DLD1 (cell line): Measurements from ENCODE around the gene SNUPN.
"Not testable (repeated sequence)": the region's sequence is repeated elsewhere in the genome, so short reads cannot be mapped to it uniquely, and the experiment has no call there.

Source experiments
- in situ Hi-C: cut with HindIII; loops from 2 replicates; pipeline ENCODE4 v1.10.0; 2017; ENCODE audit warnings: low sequenced_read_pairs

Gene SNUPN

GRCh38 chr15:75584121-75584520, 41.4 kb downstream of the SNUPN start:
- in situ Hi-C loops = no loop called here

DNA sequence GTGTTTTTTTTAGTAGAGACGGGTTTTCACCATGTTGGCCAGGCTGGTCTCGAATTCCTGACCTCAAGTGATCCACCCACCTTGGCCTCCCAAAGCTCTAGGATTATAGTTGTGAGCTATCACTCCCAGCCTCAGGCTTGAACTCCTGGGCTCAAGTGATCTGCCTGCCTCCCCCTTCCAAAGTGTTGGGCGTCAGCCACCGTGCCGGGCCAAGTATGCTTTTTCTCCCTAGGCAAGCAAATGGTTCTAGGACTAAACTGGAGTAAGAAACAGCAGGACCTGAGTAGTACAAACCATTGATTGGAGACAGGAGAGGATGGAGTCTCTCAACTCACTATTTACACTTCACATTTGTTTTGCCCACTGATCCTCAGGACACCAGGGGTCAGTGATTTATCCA, 41.8 kb downstream of the SNUPN start:
- in situ Hi-C loops = no loop called here

GRCh38 chr15:75582943-75583342, 42.6 kb downstream of the SNUPN start:
- in situ Hi-C loops = not testable (repeated sequence)

DNA sequence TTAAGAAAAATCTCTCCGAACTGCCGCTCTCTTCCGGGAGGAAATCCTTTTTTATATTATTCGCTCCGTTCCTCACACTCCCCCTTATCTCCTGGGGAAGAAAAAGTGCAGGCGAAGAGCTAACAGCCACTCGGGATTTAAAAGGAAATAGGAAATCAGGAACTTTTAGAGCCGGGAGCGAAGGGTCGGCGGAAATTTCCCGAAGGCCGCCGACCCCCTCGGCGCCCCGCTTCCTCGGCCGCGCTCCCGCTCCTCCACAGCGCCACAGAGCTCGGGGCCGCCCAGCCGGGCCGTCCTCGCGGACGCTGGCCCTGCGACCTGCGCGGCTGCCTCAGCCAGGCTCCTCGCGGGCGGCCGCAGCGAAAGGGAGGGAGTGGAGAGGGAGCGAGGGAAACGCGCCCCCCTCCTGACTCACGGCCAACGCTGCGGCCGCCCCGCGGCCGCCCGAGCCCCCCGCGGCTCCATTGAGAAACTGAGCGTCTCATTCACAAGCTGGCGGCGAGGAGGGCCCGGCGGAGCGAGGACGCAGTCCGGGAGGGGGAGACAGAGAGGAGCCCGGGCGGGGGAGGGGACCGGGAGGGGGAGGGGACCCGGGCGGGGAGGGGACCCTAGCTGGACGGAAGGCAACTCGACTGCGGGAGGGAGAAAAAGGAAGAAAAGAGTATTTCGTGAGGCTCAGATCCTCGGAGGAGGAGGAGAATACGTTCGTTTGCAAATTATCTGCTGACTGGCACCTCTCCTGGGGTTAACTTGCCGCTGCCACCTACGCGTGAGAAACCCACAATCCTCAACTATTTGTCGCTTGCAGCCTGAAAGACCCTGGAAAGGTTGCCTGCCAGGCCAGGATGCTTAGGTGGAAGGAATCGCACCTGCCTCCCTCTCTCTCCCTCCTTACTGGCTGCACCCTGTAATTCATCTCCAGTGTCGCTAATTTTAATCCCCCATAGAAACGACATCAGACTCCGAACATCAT, 46.3 kb downstream of the SNUPN start, which contains the start of gene PTPN9:
TSS of gene PTPN9 (minus strand) at position 368 of the 973 bp plus-strand sequence. CDS start 539 bp downstream, outside the sequence.
- in situ Hi-C loops = no loop called here

DNA sequence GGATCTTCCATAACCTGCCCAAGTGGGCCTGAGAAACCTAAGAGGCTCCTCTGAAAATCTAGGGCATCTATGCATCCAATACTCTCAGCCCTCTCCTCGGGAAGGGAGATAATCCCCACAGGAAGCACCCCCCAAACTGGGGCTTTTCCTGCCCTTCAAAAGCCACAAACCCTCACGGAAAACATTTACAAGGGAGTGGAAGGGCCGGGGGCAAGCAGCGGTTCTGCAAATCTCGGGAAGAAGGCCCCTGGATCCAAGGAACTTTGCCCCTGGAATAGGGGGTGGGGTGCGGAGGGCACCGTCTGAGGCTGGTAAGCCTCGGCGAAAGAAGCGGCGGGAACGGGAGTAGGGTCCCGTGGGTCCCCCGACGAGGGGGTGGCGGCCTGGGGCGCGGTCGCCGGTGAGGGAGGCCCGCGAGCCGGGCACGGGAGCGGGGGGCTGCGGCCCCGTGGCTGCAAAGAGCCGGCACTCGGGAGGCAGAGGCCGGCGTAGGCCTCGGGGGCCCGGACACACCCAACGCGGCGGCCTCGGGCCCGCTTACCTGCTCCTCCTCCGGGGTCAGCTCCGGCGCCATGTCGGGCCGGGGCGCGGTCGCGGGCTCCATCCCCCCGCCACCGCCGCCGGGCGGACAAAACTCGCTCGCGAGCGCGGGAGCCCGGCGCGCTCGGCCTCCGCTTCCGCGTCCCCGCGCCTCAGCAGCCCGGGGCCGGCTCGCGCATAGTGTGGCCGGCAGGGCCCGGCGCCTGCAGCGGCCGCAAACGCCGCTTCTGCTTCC, 47.2 kb downstream of the SNUPN start:
- in situ Hi-C loops = no loop called here

GRCh38 chr15:75577401-75578172, 47.9 kb downstream of the SNUPN start:
- in situ Hi-C loops = no loop called here

- in situ Hi-C loops = no loop called here
Observed at GRCh38 chr15:75573648-75574384, 51.7 kb downstream of the SNUPN start.

GRCh38 chr15:75570126-75570845, 55.2 kb downstream of the SNUPN start:
- in situ Hi-C loops = no loop called here

DNA sequence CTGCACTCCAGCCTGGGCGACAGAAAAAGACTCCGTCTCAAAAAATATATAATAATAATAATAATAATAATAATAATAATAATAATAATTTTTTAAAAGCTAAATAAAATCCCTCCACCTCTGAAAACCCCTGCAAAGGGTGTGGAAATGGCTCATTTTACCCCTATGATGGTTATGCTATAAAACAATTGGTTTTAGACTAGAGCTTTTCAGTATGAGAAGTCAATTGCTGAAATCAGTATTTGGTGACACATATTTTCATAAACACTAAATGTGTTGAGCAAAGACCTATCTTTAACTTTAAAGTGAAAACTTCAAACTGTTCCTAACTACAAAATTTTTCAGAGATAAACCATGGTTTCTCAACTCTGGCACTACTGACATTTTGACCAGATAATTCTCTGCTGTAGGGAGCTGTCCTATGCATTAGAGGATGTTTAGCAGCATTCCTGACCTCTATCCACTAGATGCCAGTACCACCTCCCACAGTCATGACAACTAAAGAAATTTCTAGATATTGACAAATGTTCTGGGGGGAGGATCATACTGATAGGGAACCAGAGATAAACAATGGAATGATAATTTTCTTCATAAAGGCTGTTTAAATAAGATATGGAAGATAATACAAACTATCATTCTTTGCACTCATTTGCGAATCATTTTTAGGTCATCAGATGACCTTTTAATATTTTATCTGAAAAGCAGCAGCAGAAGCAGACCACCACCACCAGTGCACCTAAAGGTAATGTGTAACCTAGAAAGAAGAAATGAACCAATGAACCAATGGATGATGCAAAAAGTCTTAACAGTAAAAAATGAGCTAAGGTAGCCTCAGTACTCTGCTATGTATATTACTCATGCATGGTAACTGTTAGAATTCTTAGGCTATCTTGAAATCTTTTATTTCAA, 60.2 kb downstream of the SNUPN start:
- in situ Hi-C loops = no loop called here

DNA sequence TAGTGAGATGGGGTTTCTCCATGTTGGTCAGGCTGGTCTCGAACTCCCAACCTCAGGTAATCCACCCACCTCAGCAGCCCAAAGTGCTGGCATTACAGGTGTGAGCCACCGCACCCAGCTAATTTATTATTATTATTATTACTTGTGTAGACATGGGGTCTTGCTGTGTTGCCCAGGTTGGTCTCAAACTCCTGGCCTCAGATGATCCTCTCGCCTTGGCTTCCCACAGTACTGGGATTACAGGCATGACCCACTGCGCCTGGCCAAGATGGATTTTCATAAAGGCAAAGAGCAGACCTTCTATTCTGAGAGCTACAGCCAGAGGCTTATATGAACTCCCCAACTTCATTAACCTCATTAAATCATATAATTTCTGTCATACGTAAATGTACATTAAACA, 63.6 kb downstream of the SNUPN start:
- in situ Hi-C loops = no loop called here

DNA sequence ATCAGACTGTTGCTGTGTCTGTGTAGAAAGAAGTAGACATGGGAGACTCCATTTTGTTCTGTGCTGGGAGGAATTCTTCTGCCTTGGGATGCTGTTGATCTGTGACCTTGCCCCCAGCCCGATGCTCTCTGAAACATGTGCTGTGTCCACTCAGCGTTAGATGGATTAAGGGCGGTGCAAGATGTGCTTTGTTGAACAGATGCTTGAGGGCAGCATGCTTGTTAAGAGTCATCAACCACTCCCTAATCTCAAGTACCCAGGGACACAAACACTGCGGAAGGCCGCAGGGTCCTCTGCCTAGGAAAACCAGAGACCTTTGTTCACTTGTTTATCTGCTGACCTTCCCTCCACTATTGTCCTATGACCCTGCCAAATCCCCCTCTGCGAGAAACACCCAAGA, 66.2 kb downstream of the SNUPN start:
- in situ Hi-C loops = not testable (repeated sequence)

- in situ Hi-C loops = not testable (repeated sequence)
Observed at GRCh38 chr15:75558955-75559354, 66.6 kb downstream of the SNUPN start.

DNA sequence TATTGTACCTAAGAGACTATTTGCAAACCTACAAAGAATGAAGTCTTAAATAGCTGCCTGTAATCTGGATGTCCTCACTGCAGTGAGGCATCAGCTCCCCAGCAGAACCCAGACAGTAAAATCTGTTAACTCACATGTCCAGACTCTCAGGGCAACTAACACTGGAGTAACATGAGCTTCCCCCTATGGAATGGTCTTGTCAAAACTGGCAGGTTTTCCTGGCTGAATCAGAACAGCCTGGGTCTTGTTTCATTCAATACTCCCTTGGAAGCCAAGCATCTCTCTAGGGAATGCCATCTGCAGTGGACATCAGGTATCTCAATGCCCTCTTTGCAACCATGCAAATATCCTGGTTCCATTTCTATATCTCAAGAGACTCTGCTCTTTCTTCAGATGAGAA, 70.8 kb downstream of the SNUPN start:
- in situ Hi-C loops = no loop called here

DNA sequence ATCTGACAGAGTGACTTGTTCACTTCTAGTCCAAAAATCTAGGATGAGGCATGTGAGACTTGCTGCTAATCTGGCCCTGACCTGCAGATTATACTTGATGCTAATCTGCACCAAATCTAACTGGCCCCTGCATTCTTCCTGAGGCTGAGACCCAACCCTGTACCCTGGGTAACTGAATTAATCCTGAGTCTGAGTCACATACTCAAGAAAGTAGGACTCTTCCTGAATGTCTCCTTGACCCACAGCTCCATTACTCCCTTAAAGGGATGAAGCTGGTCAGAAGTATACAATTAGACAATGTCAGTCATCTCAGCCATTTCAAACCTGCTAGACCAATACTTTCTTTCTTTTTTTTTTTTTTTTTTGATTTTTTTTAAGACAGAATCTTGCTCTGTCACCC, 71.9 kb downstream of the SNUPN start:
- in situ Hi-C loops = no loop called here

DNA sequence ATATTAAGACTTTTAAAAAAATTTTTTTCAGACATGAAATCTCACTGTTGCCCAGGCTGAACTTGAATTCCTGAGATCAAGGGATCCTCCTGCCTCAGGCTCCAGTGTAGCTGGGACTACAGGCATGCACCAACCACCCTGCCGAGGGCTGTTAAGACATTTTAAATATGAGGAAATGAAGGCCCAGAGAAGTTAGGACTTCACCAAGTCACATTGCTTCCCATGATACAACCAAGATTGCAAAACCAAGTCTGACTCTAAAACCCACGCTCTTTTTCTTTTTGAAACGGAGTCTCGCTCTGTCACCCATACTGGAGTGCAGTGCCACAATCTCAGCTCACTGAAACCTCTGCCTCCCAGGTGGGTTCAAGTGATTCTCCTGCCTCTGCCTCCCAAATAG, 74.4 kb downstream of the SNUPN start:
- in situ Hi-C loops = no loop called here
